ENCODE data around the gene RNF4.

RNF4 gene

GRCh38 chr4:2437475-2438215, 31.3 kb upstream of the RNF4 start:
- no peak for DNase-seq

GRCh38 chr4:2438822-2439718, 29.8 kb upstream of the RNF4 start:
- peak in 18 of 56 donors; percentile 10 to 70 (median 33) for DNase-seq

GRCh38 chr4:2441393-2442174, 27.3 kb upstream of the RNF4 start:
- peak in 3 of 56 donors; percentile 25 to 38 (median 29) for DNase-seq

DNA sequence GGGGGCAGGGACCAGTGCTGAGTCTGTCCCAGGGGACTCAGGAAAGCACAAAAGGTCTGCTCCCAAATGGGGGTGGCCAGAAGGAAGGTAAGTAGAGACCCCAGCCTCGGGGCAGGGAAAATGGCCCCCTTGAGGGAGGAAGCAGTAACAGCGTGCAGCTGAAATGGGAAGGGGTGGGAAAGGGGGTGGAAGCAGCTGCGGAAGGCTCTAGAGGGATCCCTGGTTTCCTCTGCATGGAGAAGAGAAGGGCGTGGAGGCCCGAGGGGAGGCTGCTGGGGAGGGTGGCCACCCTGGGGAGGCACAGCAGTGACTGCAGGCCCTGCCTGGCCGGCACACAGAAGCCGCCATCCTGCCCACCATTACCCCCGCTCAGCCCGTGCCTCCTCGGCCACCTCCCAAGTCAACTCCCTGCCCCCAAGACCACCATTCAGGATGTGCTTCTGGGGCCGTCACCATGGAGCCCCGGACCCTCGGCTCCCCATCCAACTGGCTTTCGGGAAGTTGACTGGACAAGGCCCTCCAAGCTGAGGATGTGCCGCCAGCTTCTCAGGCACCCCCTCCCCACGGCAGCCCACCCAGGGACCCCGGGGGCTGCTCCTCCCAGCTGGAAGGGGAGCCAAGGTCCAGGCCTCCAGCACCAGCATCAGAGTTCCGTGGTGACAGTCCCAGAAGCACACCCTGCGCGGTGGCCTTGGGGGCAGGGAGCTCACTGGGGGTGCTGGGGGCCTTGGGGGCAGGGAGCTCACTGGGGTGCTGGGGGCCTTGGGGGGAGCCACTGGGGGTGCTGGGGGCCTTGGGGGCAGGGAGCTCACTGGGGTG, 26.5 kb upstream of the RNF4 start:
- no peak for DNase-seq

GRCh38 chr4:2443061-2443730, 25.7 kb upstream of the RNF4 start:
- no peak for DNase-seq

GRCh38 chr4:2443956-2444740, 24.8 kb upstream of the RNF4 start:
- DNase-seq = no peak

DNA sequence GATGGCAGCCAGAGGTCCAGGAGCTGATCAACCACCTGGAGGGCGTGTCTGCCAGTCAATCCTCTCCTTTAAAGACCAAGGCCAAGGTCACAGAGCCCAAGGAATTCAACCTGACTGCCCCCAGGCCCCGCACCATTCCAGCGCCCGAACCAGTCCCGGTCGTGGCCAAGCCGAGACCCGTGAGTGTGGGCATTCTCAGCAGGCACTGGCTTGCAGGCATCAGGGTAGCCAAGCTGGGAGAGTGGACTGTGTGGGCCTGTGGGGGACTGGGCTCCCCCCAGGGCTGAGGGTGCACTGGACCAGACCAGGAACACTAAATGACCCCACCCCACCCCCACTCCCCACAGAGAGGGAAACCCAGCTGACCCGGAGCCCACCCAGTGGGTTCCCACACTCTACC, 23.8 kb upstream of the RNF4 start:
- no peak for DNase-seq

DNA sequence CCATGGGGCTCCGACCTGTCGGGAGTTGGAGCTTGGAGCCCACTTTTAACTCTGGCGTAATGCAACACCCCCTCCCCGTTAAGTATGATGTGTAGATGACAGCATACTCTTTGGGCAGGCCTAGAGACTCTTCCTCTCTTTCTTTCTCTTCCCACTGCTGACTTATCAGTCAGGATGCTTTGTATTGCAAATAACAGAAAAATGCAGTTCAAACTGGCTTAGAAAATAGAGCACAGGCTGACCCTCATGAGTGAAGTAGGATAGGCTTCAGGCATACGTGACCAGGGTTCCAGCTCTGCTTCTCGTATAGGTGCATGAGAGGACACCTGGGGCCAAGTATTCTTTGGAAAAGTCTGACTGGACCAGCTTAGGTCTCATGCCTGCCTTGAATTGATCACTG, 23.3 kb upstream of the RNF4 start:
- DNase-seq = no peak

- DNase-seq = no peak
These were observed 22.0 kb upstream of the RNF4 start for GRCh38 chr4:2446656-2447564.

DNA sequence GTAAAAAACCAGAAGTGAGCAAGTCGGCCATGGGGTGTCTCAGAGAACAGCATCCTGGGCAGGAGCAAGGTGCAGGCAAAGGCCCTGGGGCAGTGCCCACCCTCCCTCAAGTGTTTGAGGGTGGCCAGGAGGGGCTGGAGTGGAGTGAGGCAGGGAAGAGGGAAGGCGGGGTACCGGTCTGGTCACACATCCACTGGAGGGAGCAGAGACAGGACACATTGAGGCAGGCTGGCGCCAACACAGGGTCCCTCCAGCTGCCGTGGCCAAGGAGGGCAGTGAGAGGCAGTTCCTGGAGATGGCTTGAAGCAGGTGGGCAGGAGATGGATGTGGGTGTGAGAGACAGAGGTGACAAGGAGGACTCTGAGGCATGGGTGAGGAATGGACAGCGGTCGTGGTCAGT, 20.3 kb upstream of the RNF4 start:
- no peak for DNase-seq

DNA sequence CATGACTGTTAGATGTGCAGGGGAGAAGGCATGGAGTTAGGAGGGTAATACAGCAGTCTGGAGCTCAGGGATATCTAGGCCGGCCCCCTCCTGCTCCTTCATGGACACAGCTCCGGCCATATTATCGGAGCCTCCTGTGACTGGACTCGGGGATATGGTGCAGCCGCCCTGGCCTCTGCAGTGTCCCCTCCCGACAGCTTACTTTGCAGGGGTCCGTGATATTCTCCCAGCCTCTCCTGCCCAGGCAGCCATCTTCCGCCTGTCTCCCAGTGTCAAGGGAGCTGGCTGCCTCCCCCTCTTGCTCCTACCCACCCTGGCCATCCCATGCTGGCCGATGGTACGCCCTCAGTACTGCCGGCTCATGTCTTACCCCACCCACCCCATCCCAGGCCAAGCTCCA, 19.9 kb upstream of the RNF4 start:
- DNase-seq = no peak

DNA sequence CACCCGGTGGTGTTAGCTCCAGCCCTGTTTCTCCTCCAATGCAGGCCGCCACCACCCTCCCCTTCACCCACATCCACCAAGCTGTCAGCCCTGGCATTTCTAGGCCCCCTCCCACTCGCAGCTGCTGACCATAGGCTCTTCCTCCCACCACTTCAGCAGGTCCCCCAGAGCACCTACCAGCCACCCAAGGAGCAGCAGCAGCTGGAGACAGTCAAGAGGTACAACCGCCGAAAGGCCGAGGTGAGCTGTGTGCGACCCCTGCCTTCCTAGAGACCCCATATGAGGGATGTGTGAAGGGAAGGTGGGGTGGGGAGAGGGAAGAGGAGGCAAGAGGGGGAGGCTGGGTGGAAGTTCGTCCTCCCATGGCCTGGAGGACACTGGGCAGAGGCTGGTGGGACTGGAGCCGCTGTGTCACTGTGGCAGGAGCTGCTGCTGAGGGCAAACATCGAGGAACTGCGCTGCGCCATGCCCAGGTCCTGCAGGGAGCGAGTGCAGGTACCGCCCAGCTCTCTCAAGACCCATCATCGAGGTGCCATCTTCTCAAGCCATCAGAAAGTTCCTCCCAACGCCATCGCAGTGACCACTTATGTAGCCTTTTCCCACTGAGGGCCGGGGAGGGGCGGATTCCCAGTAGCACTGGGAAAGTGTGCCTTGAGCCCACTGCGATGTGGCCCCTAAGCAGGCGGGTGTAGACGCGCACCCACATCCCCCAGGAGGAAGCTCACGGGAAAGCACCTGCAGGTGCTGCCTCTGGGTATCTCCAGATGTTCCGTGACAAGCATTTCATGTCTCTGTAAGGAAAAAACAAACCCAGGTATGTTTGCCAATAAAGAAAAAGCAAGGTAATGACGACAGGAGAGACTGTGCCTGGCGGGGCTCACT, 19.2 kb upstream of the RNF4 start:
- no peak for DNase-seq

DNA sequence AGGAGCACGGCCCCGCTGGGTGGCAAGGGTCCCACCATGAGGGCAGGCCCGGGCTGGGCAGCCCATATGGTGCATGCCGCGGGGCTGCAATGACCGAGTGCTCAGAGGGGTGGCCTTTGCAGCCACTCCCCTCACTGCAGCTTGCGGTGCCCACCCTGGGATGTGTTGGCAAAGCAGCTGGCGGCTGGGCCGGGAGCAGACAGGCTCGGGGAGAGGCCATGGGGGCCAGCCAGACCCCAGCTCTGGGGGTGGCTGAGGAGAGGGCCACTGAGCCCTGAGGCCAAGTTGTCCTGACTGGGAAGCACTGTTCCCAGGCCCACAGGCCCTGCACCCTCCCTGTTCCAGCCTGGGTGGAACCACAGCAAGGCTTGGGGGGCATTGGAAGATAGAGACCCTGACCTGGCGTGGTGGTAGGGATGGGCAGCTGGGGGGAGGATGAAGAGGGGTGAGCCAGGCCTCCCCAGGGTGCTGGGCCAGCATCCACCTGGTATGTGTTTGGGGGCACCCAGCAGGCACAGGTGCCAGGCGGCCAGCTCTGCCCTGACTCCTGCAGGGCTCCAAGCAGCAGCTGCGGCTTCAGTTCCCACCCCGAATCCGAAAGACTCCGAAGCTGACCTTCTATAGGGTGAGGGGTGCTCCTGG, 18.4 kb upstream of the RNF4 start:
- no peak for DNase-seq

DNA sequence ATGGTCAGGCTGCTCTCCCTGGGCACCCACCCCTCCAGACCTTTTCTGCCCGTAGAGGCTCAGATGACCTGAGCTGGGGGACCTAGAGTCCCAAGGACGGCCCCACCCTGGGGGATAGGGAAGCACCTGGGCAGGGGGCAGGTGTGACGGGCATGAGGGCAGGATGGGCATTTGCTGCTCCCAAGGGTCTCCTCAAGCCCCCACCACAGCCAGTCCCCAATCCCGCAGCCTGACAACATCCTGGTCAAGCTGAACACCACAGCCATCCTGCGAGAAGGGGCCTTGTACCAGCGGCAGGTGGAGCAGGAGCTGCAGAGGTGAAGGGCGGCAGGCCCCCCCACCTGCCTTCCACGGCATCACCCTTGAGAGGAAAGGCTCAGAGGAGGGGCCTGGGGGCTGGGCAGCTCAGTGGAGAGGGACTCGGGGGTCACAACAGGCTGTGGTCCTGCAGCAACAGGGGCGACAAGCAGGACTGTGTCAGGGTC, 17.8 kb upstream of the RNF4 start:
- no peak for DNase-seq

DNA sequence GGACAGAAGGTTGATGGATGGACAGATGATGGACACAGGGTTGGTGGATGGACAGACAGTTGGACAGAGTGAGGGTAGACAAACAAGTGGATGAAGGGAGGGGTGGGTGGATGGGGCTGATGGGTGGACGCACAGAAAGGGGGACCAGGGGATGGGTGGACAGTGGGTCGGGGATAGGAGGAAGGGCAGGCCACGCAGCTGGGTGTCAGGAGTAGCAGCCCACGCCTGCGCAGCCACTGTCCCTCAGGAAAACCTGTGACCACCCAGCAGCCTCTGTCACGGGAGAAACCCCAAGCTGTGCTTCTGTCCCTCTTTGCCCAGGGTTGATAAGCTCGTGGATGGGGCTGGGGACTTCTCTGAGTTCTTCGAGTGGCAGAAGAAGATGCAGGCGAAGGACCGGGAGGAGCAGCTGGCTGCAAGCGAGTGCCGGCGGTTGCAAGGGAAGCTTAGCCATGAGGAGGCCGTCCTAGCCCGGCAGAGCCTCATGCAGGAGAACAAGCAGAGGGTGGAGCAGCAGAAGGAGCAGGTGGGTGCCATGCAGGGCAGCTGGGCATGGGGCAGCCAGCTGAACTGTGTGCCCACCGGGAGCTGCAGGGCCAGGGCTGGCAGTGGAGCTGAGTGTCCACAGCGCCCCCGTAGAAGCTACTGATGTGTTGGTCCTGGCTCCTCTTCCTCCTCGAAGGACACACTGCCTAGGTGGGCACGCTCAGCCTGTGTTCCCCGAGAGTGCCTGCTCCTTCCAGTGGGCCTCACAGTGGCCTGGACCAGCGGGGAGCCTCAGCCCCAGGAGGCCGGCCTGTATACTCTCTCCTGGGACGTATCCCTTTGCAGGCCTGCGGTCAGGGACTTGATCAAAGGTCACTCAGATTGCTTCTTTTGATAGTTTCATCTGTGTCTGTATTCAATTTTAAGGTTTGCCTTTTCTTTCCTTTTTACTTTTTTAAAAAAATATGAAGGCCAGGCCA, 16.8 kb upstream of the RNF4 start:
- DNase-seq = no peak
